Measurements from ENCODE around the gene NRSN2.

Gene NRSN2

GRCh38 chr20:376089-376488 is 29.2 kb downstream of the NRSN2 start:
- TF ChIP-seq ZBTB7A (IDR thresholded peaks at IDR 0.05; ENCODE audit: low read depth) (no peak), FOXM1 (IDR thresholded peaks at IDR 0.05; ENCODE audit: borderline replicate concordance, low read depth) (no peak), TCF12 (IDR thresholded peaks at IDR 0.05; ENCODE audit: low read depth) (no peak), REST (IDR thresholded peaks at IDR 0.05; ENCODE audit: low read depth) (no peak), EP300 (IDR thresholded peaks at IDR 0.05; ENCODE audit: borderline replicate concordance) (no peak), CREB1 (IDR thresholded peaks at IDR 0.05; ENCODE audit: low read depth) (no peak), TAF1 (IDR thresholded peaks at IDR 0.05; ENCODE audit: low read depth) (no peak), YY1 (IDR thresholded peaks at IDR 0.05; ENCODE audit: low read depth) (no peak), EGR1 (IDR thresholded peaks at IDR 0.05) (no peak), TEAD4 (IDR thresholded peaks at IDR 0.05) (no peak), CEBPB (IDR thresholded peaks at IDR 0.05) (no peak), NFIC (IDR thresholded peaks at IDR 0.05) (no peak), USF1 (IDR thresholded peaks at IDR 0.05) (no peak), MAX (IDR thresholded peaks at IDR 0.05) (no peak), RAD21 (IDR thresholded peaks at IDR 0.05; ENCODE audit: low read depth) (no peak)

GRCh38 chr20:376750-377149 is 29.8 kb downstream of the NRSN2 start:
- no peak for TF ChIP-seq CREB1 (IDR thresholded peaks at IDR 0.05; ENCODE audit: low read depth)
- no peak for TF ChIP-seq TCF12 (IDR thresholded peaks at IDR 0.05; ENCODE audit: low read depth)
- TF ChIP-seq MAX (IDR thresholded peaks at IDR 0.05): no peak
- no peak for TF ChIP-seq ZBTB7A (IDR thresholded peaks at IDR 0.05; ENCODE audit: low read depth)
- TF ChIP-seq EP300 (IDR thresholded peaks at IDR 0.05; ENCODE audit: borderline replicate concordance): no peak

- TF ChIP-seq TEAD4 (IDR thresholded peaks at IDR 0.05) (no peak), EP300 (IDR thresholded peaks at IDR 0.05; ENCODE audit: borderline replicate concordance) (no peak)
Observed at GRCh38 chr20:378961-379336, 32.0 kb downstream of the NRSN2 start.

- TF ChIP-seq EP300 (IDR thresholded peaks at IDR 0.05; ENCODE audit: borderline replicate concordance): no peak
- TF ChIP-seq TCF12 (IDR thresholded peaks at IDR 0.05; ENCODE audit: low read depth): peak; percentile 44
- TF ChIP-seq MAX (IDR thresholded peaks at IDR 0.05): peak; percentile 25; the same call in 1 of the 2 replicates
- 0 out of 2 replicates have a peak, but pooled peaks have one; percentile 23 for TF ChIP-seq YY1 (IDR thresholded peaks at IDR 0.05; ENCODE audit: low read depth)
- no peak for TF ChIP-seq FOXM1 (IDR thresholded peaks at IDR 0.05; ENCODE audit: borderline replicate concordance, low read depth)
- TF ChIP-seq EGR1 (IDR thresholded peaks at IDR 0.05): 0 out of 2 replicates have a peak, but pooled peaks have one; percentile 24
- TF ChIP-seq TAF1 (IDR thresholded peaks at IDR 0.05; ENCODE audit: low read depth): no peak; the same call in 1 of the 2 replicates
- TF ChIP-seq CEBPB (IDR thresholded peaks at IDR 0.05): peak; percentile 20; the same call in 1 of the 2 replicates
- TF ChIP-seq CREB1 (IDR thresholded peaks at IDR 0.05; ENCODE audit: low read depth): no peak
- TF ChIP-seq TEAD4 (IDR thresholded peaks at IDR 0.05): no peak
Observed at GRCh38 chr20:380763-381580, 34.1 kb downstream of the NRSN2 start.

- TF ChIP-seq FOXM1 (IDR thresholded peaks at IDR 0.05; ENCODE audit: borderline replicate concordance, low read depth) (no peak), CREB1 (IDR thresholded peaks at IDR 0.05; ENCODE audit: low read depth) (no peak), MAX (IDR thresholded peaks at IDR 0.05) (peak; percentile 48; the same call in 1 of the 2 replicates), CEBPB (IDR thresholded peaks at IDR 0.05) (no peak), REST (IDR thresholded peaks at IDR 0.05; ENCODE audit: low read depth) (no peak), TAF1 (IDR thresholded peaks at IDR 0.05; ENCODE audit: low read depth) (peak; percentile 37; the same call in 1 of the 2 replicates), USF1 (IDR thresholded peaks at IDR 0.05) (0 out of 2 replicates have a peak, but pooled peaks have one; percentile 6)
Observed at GRCh38 chr20:381581-382290, 34.8 kb downstream of the NRSN2 start.

Data from Ishikawa (cell line).